Astrocyte of the spinal cord (primary cell): ENCODE measurements around the gene FAN1.

ENCODE experiments used
- DNase-seq: peaks from one replicate; pipeline ENCODE4 v3.0.0; 2011; ENCODE audit warnings: low read depth, low spot score
- H3K4me3 ChIP-seq: 2 replicates; pipeline ENCODE4 v1.5.1; 2011; ENCODE audit warnings: low read depth, mild to moderate bottlenecking, low read length, moderate library complexity
- CTCF ChIP-seq: IDR thresholded peaks from 2 replicates; pipeline ENCODE4 v1.5.1; 2012; ENCODE audit warnings: low read depth, mild to moderate bottlenecking, low read length, inconsistent platforms
- in situ Hi-C: cut with HindIII; loops from 2 replicates; pipeline ENCODE4 v1.10.0; 2017; ENCODE audit warnings: low sequenced_read_pairs

Gene FAN1

GRCh38 chr15:30918366-30918765 is 14.7 kb downstream of the FAN1 start:
- DNase-seq, result no peak
- in situ Hi-C loops, result no loop called here
- no peak overlapping the region for H3K4me3 ChIP-seq
- TF ChIP-seq CTCF, result no peak

- no peak overlapping the region for H3K4me3 ChIP-seq
- no peak for DNase-seq
- TF ChIP-seq CTCF, result no peak
- in situ Hi-C loops, result no loop called here
Measured at GRCh38 chr15:30919877-30920550, 16.3 kb downstream of the FAN1 start.

- in situ Hi-C loops, result no loop called here
- TF ChIP-seq CTCF, result no peak
- no peak for DNase-seq
- H3K4me3 ChIP-seq, result no peak overlapping the region
Measured at GRCh38 chr15:30921106-30921505, 17.4 kb downstream of the FAN1 start.

GRCh38 chr15:30921781-30922479 is 18.2 kb downstream of the FAN1 start:
- H3K4me3 ChIP-seq, result no peak overlapping the region
- TF ChIP-seq CTCF, result no peak
- peak; percentile 35 for DNase-seq
- in situ Hi-C loops, result no loop called here

- DNase-seq, result peak; percentile 83
- no peak overlapping the region for H3K4me3 ChIP-seq
- no peak for TF ChIP-seq CTCF
- in situ Hi-C loops, result no loop called here
Measured at GRCh38 chr15:30922480-30923311, 19.0 kb downstream of the FAN1 start.

GRCh38 chr15:30923429-30923828 is 19.7 kb downstream of the FAN1 start:
- no peak for DNase-seq
- in situ Hi-C loops, result no loop called here
- no peak overlapping the region for H3K4me3 ChIP-seq
- TF ChIP-seq CTCF, result no peak
